Measurements from ENCODE around the gene CTLA4.

The CTLA4 gene

GRCh38 chr2:203915256-203915655 is 47.7 kb downstream of the CTLA4 start:
- TF ChIP-seq CTCF (IDR thresholded peaks at IDR 0.05; ENCODE audit: low read depth, low read length) = no peak
- H3K4me3 ChIP-seq (replicated peaks in 1 of 2; ENCODE audit: low read depth in 2 of 2, low read length in 2 of 2) = no peak overlapping the region

GRCh38 chr2:203916756-203917155 is 49.2 kb downstream of the CTLA4 start:
- DNase-seq (ENCODE audit: low read depth in 2 of 2) = no peak
- TF ChIP-seq CTCF (IDR thresholded peaks at IDR 0.05; ENCODE audit: low read depth, low read length) = no peak
- no peak overlapping the region for H3K4me3 ChIP-seq (replicated peaks in 1 of 2; ENCODE audit: low read depth in 2 of 2, low read length in 2 of 2)

More at GRCh38 chr2:203915256-203915655, 47.7 kb downstream of the CTLA4 start:
- DNase-seq (ENCODE audit: low read depth in 2 of 2) = no peak

GRCh38 chr2:203918264-203918663 is 50.7 kb downstream of the CTLA4 start:
- peak in 1 of 2 donors; percentile 28 for DNase-seq (ENCODE audit: low read depth in 2 of 2)
- no peak overlapping the region for H3K4me3 ChIP-seq (replicated peaks in 1 of 2; ENCODE audit: low read depth in 2 of 2, low read length in 2 of 2)
- TF ChIP-seq CTCF (IDR thresholded peaks at IDR 0.05; ENCODE audit: low read depth, low read length) = no peak

GRCh38 chr2:203918839-203919238 is 51.3 kb downstream of the CTLA4 start:
- no peak overlapping the region for H3K4me3 ChIP-seq (replicated peaks in 1 of 2; ENCODE audit: low read depth in 2 of 2, low read length in 2 of 2)
- DNase-seq (ENCODE audit: low read depth in 2 of 2) = no peak
- no peak for TF ChIP-seq CTCF (IDR thresholded peaks at IDR 0.05; ENCODE audit: low read depth, low read length)

Data from cardiac fibroblast (primary cell).